ENCODE measurements around the gene PCDH15. TPM values are rescaled to one million over a fixed set of nuclear protein-coding genes. Genes with fewer than 3 reads are reported as not detected.

PCDH15 gene
- total and polyA plus RNA-seq, 2 of the 4 experiments (the other 2 are of a cell fraction) = not detected

DNA sequence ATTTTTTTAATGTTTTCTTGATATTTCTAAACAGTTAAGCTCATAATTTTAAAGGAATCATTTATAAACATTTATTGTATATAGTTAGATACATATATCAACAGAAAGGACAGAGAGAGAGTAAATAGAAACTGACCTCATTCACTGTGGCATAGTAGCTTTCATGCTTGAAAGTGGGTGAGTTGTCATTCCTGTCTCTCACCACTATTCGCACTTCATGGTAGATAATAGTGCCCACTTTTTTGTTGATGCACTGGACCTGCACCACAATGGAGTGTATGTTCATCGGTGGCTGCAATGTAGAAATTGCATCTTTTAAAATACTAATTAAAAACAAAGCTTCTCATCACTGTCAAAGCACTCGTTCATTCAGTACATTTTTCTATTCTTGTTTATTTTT, 432.0 kb downstream of the PCDH15 start:
- no peaks in the 10 kb centered on the region for H3K27me3 ChIP-seq (ENCODE audit: control insufficient read depth, insufficient read depth, low read length)
- CTCF ChIA-PET = no interaction called here
- H3K4ac ChIP-seq (ENCODE audit: low read depth, low read length) = no peak overlapping the region
- DNase-seq (no peak), ATAC-seq (ENCODE audit: low read depth) (no peak)
- no peak overlapping the region for H4K5ac ChIP-seq (ENCODE audit: low read depth, low read length)
- no peaks in the 10 kb centered on the region for H3K36me3 ChIP-seq (ENCODE audit: control insufficient read depth, insufficient read depth, low read length)
- no peak overlapping the region for H3K18ac ChIP-seq (ENCODE audit: low read depth, low read length)
- H2BK120ac ChIP-seq (ENCODE audit: low read depth, low read length) = no peak overlapping the region
- no peaks in the 10 kb centered on the region for H3K4me1 ChIP-seq (ENCODE audit: control insufficient read depth, insufficient read depth, low read length)
- no peak overlapping the region for H4K91ac ChIP-seq (ENCODE audit: insufficient read depth, low read depth, low read length)
- no peak overlapping the region for H3K4me2 ChIP-seq (ENCODE audit: low read depth, low read length)
- TF ChIP-seq MAFK (IDR thresholded peaks at IDR 0.05; ENCODE audit: low read depth, low read length) (no peak), BHLHE40 (IDR thresholded peaks at IDR 0.05; ENCODE audit: low read depth, low read length) (no peak), NFE2L2 (IDR thresholded peaks at IDR 0.05; ENCODE audit: low read depth, low read length) (no peak), MXI1 (IDR thresholded peaks at IDR 0.05; ENCODE audit: borderline replicate concordance, low read depth, low read length) (no peak)
- TF ChIP-seq, protein P1, sequence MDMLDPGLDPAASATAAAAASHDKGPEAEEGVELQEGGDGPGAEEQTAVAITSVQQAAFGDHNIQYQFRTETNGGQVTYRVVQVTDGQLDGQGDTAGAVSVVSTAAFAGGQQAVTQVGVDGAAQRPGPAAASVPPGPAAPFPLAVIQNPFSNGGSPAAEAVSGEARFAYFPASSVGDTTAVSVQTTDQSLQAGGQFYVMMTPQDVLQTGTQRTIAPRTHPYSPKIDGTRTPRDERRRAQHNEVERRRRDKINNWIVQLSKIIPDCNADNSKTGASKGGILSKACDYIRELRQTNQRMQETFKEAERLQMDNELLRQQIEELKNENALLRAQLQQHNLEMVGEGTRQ (IDR thresholded peaks at IDR 0.05; ENCODE audit: low read depth, low read length) = no peak
- H3K4me3 ChIP-seq (ENCODE audit: insufficient read depth, low read depth, low read length) = no peak overlapping the region
- H3K9ac ChIP-seq (ENCODE audit: low read depth, low read length) = no peak overlapping the region
- H3K9me1 ChIP-seq (ENCODE audit: insufficient read depth, low read length) = no peaks in the 10 kb centered on the region
- no peaks in the 10 kb centered on the region for H3K9me3 ChIP-seq (ENCODE audit: control insufficient read depth, insufficient read depth, low read length)
- no peak overlapping the region for H3K14ac ChIP-seq (replicated peaks; ENCODE audit: low read depth, low read length)
- no peaks in the 10 kb centered on the region for H4K20me1 ChIP-seq (ENCODE audit: insufficient read depth, low read length)
- no peak overlapping the region for H3K23ac ChIP-seq (ENCODE audit: low read depth, low read length)
- H2AK9ac ChIP-seq (replicated peaks; ENCODE audit: low read depth, low read length, poor library complexity) = no peak overlapping the region
- no peak overlapping the region for H2BK15ac ChIP-seq (ENCODE audit: low read depth, low read length)
- in situ Hi-C loops (cut with MboI; ENCODE audit: low sequenced_read_pairs) (no loop called here), intact Hi-C loops (cut with micrococcal nuclease) (no loop called here), dilution Hi-C loops (cut with HindIII; ENCODE audit: low sequenced_read_pairs, unreplicated experiment) (no loop called here)
- no peak overlapping the region for H4K8ac ChIP-seq (ENCODE audit: low read depth in 2 of 2, low read length in 2 of 2)
- no peak overlapping the region for H3K27ac ChIP-seq (ENCODE audit: insufficient read depth, low read length)
- no peak overlapping the region for H3K56ac ChIP-seq (ENCODE audit: extremely low read depth, insufficient read depth, low read length)
- no peaks in the 10 kb centered on the region for H3K79me1 ChIP-seq (ENCODE audit: low read depth in 1 of 2, low read length in 2 of 2)
- POLR2A ChIA-PET (ENCODE audit: unreplicated experiment) = no interaction called here
- no peak overlapping the region for H2BK20ac ChIP-seq (ENCODE audit: low read depth, low read length)
- H2AFZ ChIP-seq (replicated peaks; ENCODE audit: low read length, poor library complexity) = no peak overlapping the region
- no peak overlapping the region for H2BK5ac ChIP-seq (ENCODE audit: low read depth, low read length, poor library complexity, severe bottlenecking)
- BruUV-seq (replicated peaks) = no TSS peak
- no peak overlapping the region for H2AK5ac ChIP-seq (ENCODE audit: low read depth, low read length)
- WGBS, 2 experiments (ENCODE audit: extremely low coverage in 2 of 2, insufficient read length in 1 of 2) = no CpG with 5 or more reads among the region's 3 CpGs

Data from IMR-90 (cell line).